Type B pancreatic cell (in vitro differentiated cells): ENCODE measurements around the gene AANAT. TPM values are rescaled to one million over a fixed set of nuclear protein-coding genes. Genes with fewer than 3 reads are reported as not detected.

Experiments
- DNase-seq: peaks from one replicate; pipeline ENCODE4 v3.0.0; 2021; ENCODE audit warnings: mixed read lengths; ENCODE audit not compliant: unreplicated experiment; ENCODE audit errors: extremely low spot score
- H3K27ac Mint-ChIP-seq: 2 replicates; pipeline ENCODE4 v1.8.0; 2021; ENCODE audit warnings: mild to moderate bottlenecking, mixed read lengths
- H3K27me3 Mint-ChIP-seq: 2 replicates; pipeline ENCODE4 v1.8.0; 2021; ENCODE audit warnings: mixed read lengths
- H3K36me3 Mint-ChIP-seq: 2 replicates; pipeline ENCODE4 v1.8.0; 2021; ENCODE audit warnings: mixed read lengths
- H3K4me1 Mint-ChIP-seq: one replicate; pipeline ENCODE4 v1.8.0; 2021; ENCODE audit warnings: mixed read lengths; ENCODE audit not compliant: unreplicated experiment
- H3K4me3 Mint-ChIP-seq: 2 replicates; pipeline ENCODE4 v1.8.0; 2021; ENCODE audit warnings: mild to moderate bottlenecking, mixed read lengths
- H3K9me3 Mint-ChIP-seq: 2 replicates; pipeline ENCODE4 v1.8.0; 2021; ENCODE audit warnings: mixed read lengths
- total RNA-seq: library from RNA; stranded (reverse); gene quantifications from 2 replicates; pipeline ENCODE4 v1.2.1, GENCODE V29; 2021; ENCODE audit warnings: low replicate concordance
- TF ChIP-seq, protein P1 (sequence below): fragments of 200-600 bp; sonication (generic); conservative IDR thresholded peaks from 2 replicates; pipeline ENCODE4 v1.5.0; 2021; ENCODE audit warnings: antibody characterized with exemption, mild to moderate bottlenecking

AANAT gene
- total RNA-seq, 1 donor from 2014 or later: not detected

DNA sequence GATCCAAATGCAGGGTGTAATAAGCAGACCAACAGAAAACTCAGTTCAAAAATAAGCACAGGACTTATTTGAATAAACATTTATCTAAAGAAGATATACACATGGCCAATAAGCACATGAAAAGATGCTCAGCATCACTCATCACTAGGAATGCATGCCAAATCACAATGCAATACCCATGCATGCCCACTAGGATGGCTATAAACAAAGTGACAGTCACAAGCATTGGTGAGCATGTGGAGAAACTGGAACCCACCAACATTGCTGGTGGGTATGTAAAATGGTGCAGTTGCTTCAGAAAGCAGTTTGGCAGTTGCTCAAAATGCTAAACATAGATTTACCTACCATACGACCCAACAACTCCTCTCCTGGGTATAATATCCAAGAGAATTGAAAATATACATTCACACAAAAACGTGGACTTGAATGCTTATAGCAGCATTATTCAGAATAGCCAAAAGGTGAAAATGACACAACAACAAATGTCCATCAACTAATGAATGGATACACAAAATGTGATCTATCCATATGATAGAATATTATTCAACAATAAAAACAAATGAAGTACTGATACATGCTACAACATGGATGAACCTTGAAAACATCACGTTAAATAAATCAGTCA is 34.6 kb upstream of the AANAT start:
- H3K9me3 Mint-ChIP-seq: no peaks in the 10 kb centered on the region
- no peak overlapping the region for H3K27ac Mint-ChIP-seq
- H3K4me3 Mint-ChIP-seq: no peak overlapping the region
- no peaks in the 10 kb centered on the region for H3K27me3 Mint-ChIP-seq
- no peak for DNase-seq
- peaks cover 15% of the 10 kb centered on the region for H3K36me3 Mint-ChIP-seq
- TF ChIP-seq, protein P1, sequence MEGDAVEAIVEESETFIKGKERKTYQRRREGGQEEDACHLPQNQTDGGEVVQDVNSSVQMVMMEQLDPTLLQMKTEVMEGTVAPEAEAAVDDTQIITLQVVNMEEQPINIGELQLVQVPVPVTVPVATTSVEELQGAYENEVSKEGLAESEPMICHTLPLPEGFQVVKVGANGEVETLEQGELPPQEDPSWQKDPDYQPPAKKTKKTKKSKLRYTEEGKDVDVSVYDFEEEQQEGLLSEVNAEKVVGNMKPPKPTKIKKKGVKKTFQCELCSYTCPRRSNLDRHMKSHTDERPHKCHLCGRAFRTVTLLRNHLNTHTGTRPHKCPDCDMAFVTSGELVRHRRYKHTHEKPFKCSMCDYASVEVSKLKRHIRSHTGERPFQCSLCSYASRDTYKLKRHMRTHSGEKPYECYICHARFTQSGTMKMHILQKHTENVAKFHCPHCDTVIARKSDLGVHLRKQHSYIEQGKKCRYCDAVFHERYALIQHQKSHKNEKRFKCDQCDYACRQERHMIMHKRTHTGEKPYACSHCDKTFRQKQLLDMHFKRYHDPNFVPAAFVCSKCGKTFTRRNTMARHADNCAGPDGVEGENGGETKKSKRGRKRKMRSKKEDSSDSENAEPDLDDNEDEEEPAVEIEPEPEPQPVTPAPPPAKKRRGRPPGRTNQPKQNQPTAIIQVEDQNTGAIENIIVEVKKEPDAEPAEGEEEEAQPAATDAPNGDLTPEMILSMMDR: peak; percentile 68
- peaks cover 15% of the 10 kb centered on the region for H3K4me1 Mint-ChIP-seq

DNA sequence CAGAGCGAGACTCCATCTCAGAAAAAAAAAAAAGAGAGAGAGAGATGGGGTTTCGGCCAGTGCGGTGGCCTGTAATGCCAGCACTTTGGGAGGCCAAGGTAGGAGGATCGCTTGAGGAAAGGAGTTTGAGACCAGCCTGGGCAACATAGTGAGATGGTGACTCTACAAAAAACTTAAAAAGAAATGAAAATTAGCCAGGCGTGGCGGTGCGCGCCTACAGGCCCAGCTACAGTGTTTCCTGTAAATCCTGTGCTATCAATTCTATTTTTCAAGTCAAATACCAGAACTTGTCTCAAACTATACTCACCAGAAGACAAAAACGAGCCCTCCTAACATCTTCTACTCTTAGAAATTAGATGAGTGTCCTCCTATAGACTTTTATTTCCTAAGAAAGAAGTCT is 33.7 kb upstream of the AANAT start:
- no peak overlapping the region for H3K4me3 Mint-ChIP-seq
- no peak for DNase-seq
- no peaks in the 10 kb centered on the region for H3K9me3 Mint-ChIP-seq
- TF ChIP-seq, protein P1: no peak
- H3K27me3 Mint-ChIP-seq: no peaks in the 10 kb centered on the region
- peaks cover 15% of the 10 kb centered on the region for H3K36me3 Mint-ChIP-seq
- H3K4me1 Mint-ChIP-seq: peaks cover 23% of the 10 kb centered on the region
- no peak overlapping the region for H3K27ac Mint-ChIP-seq

DNA sequence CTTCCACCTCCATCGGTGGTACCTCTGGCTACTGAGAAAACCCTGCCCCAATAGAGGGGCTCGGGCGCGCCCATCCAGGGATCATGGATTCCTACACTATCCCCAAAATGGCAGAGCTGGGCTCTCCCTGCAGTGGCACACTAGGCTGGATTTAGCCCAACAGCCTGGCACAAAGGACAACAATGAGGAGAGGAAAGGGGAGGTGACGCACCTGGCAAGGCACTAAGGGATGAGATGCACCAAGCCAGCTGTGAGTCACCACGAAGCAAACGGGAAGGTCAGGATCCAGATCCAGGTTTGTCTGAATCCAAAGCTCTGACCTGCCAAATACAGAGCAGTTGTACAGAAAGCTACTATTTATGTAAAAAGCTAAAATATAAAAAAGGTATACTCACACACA is 32.5 kb upstream of the AANAT start:
- no peaks in the 10 kb centered on the region for H3K27me3 Mint-ChIP-seq
- H3K27ac Mint-ChIP-seq: no peak overlapping the region
- DNase-seq: no peak
- H3K9me3 Mint-ChIP-seq: no peaks in the 10 kb centered on the region
- H3K36me3 Mint-ChIP-seq: peaks cover 14% of the 10 kb centered on the region
- no peak overlapping the region for H3K4me3 Mint-ChIP-seq
- TF ChIP-seq, protein P1: no peak
- peaks cover 32% of the 10 kb centered on the region for H3K4me1 Mint-ChIP-seq

DNA sequence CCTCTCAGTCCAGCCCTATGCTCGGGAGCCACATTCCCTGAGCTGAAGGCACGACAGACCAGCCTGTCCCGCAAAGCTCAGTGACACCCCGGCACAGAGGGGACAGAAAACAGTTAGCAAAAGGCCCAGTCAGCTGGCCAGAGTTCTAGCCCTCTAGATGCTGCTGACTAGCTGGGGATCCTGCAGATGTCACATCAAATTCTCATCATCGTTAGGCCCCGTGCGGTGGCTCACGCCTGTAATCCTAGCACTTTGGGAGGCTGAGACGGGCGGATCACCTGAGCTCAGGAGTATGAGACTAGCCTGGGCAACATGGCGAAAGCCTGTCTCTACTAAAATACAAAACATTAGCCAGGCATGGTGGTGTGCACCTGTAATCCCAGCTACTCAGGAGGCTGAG is 31.7 kb upstream of the AANAT start:
- TF ChIP-seq, protein P1: no peak
- no peaks in the 10 kb centered on the region for H3K27me3 Mint-ChIP-seq
- H3K36me3 Mint-ChIP-seq: peaks cover 10% of the 10 kb centered on the region
- H3K9me3 Mint-ChIP-seq: no peaks in the 10 kb centered on the region
- DNase-seq: no peak
- H3K4me3 Mint-ChIP-seq: no peak overlapping the region
- H3K27ac Mint-ChIP-seq: no peak overlapping the region
- peaks cover 29% of the 10 kb centered on the region for H3K4me1 Mint-ChIP-seq

DNA sequence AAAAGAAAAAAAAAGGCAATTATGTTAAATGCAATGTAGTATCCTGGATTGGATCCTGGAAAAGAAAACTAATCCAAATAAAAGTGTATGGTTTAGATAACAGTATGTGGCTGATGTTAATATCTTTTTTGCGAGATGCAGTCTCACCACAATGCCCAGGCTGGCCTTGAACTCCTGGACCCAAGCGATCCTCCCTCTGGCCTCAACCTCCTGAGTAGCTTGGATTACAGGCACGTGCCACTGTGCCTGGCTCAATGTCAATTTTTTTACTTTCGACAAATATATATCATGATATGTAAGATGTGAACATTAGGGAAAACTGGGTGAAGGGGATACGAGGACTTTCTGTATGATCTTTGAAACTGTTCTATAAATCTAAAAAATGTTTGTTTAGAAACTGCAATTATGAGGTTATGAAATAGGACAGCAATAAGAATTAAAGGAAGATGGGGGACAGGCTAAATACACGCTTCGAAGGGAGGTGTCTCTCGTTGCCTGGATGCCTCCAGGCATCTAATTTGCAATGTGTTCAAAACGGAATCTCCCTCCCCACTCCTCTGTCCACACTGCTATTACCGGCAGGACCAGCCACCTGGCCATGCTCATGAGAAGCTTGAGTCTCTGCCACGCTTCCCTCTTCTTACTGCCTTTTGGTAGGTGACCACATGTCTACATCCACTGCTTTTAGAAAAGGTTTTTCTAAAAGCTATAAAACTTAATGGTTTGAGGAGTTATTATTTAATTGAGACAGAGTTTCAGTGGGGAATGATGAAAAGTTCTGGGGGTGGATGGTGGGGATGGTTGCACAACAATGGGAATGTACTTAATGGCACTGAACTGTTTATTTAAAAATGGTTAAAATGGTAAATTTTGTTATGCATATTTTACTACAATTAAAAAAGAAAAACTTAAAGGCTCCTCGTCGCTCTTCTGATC is 29.7 kb upstream of the AANAT start:
- TF ChIP-seq, protein P1: no peak
- Mint-ChIP-seq H3K27me3 (no peaks in the 10 kb centered on the region), H3K36me3 (peaks cover 16% of the 10 kb centered on the region), H3K9me3 (no peaks in the 10 kb centered on the region), H3K4me3 (no peak overlapping the region), H3K4me1 (peaks cover 44% of the 10 kb centered on the region), H3K27ac (no peak overlapping the region)
- DNase-seq: no peak
